GM23338 (cell line): Measurements from ENCODE around the gene GRIA3.

Experiments used
- CREB1 ChIP-seq: fragments of 250-450 bp; sonication (Bioruptor Pico); IDR thresholded peaks from 2 replicates; pipeline ENCODE4 v1.5.0; 2020; ENCODE audit warnings: low read depth, mild to moderate bottlenecking, moderate library complexity
- ETS1 ChIP-seq: IDR thresholded peaks from 2 replicates; pipeline ENCODE4 v1.6.1; 2016; ENCODE audit warnings: antibody characterized with exemption
- EZH2 ChIP-seq: fragments of 200-600 bp; sonication (generic); IDR thresholded peaks from one replicate; pipeline ENCODE4 v1.8.0; 2017; ENCODE audit warnings: antibody characterized with exemption, mild to moderate bottlenecking, low read depth; ENCODE audit not compliant: unreplicated experiment
- EZH2phosphoT487 ChIP-seq: fragments of 200-600 bp; sonication (generic); IDR thresholded peaks from one replicate; pipeline ENCODE4 v1.8.1; 2018; ENCODE audit warnings: antibody characterized with exemption; ENCODE audit not compliant: unreplicated experiment
- JUNB ChIP-seq: IDR thresholded peaks from one replicate; pipeline ENCODE4 v1.6.1; 2016; ENCODE audit warnings: antibody characterized with exemption; ENCODE audit not compliant: unreplicated experiment
- NANOG ChIP-seq: IDR thresholded peaks from 2 replicates; pipeline ENCODE4 v1.6.1; 2016; ENCODE audit warnings: antibody characterized with exemption, borderline replicate concordance
- POLR2AphosphoS5 ChIP-seq: IDR thresholded peaks from 2 replicates; pipeline ENCODE4 v1.6.1; 2016; ENCODE audit warnings: antibody characterized with exemption, low read depth
- STAT1 ChIP-seq: IDR thresholded peaks from one replicate; pipeline ENCODE4 v1.6.1; 2016; ENCODE audit warnings: antibody characterized with exemption; ENCODE audit not compliant: unreplicated experiment
- ZNF114 ChIP-seq: fragments of 250-450 bp; sonication (Bioruptor Pico); IDR thresholded peaks from 2 replicates; pipeline ENCODE4 v1.5.0; 2020; ENCODE audit warnings: mild to moderate bottlenecking, moderate library complexity
- ZNF331 ChIP-seq: fragments of 250-450 bp; sonication (Bioruptor Pico); IDR thresholded peaks from 2 replicates; pipeline ENCODE4 v1.5.0; 2020; ENCODE audit warnings: low read depth, mild to moderate bottlenecking, moderate library complexity
- TF ChIP-seq, protein P1 (sequence below), 2 experiments: fragments of 200-600 bp in 1 of 2; sonication (generic) in 1 of 2; conservative IDR thresholded peaks; 2 replicates each; pipeline versions ENCODE4 v1.5.1 to v1.6.1; 2016 to 2017; ENCODE audit warnings: antibody characterized with exemption in 2 of 2, low read depth in 2 of 2, mild to moderate bottlenecking in 2 of 2, moderate library complexity in 1 of 2
- TF ChIP-seq, protein P2 (sequence below): IDR thresholded peaks from one replicate; pipeline ENCODE4 v1.6.1; 2018; ENCODE audit warnings: antibody characterized with exemption; ENCODE audit not compliant: unreplicated experiment
- TF ChIP-seq, protein P3 (sequence below): fragments of 250-450 bp; sonication (Bioruptor Pico); IDR thresholded peaks from 2 replicates; pipeline ENCODE4 v1.5.0; 2020; ENCODE audit warnings: mild to moderate bottlenecking, moderate library complexity

DNA sequence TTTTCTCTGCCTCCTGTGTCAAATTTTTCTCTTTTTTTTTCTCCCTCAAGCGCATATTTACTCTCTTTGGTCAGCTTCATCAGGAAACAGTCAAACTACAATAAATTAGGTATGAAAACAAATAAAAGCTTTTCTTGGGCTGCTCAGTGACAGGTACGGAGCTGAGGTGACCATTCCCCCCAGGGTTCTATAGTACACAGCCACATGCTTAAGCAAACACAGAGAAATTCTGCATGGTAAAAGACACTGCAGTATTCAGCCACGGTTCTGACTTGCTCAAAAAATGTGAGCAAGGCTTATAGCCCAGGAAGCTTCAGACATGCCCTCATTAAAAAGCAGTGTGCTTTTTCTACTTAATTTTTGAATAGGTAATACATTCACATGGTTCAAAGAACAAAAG is 138.5 kb downstream of the GRIA3 start:
- TF ChIP-seq, protein P1, sequence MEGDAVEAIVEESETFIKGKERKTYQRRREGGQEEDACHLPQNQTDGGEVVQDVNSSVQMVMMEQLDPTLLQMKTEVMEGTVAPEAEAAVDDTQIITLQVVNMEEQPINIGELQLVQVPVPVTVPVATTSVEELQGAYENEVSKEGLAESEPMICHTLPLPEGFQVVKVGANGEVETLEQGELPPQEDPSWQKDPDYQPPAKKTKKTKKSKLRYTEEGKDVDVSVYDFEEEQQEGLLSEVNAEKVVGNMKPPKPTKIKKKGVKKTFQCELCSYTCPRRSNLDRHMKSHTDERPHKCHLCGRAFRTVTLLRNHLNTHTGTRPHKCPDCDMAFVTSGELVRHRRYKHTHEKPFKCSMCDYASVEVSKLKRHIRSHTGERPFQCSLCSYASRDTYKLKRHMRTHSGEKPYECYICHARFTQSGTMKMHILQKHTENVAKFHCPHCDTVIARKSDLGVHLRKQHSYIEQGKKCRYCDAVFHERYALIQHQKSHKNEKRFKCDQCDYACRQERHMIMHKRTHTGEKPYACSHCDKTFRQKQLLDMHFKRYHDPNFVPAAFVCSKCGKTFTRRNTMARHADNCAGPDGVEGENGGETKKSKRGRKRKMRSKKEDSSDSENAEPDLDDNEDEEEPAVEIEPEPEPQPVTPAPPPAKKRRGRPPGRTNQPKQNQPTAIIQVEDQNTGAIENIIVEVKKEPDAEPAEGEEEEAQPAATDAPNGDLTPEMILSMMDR (conservative IDR thresholded peaks at IDR 0.05; ENCODE audit: low read depth in 2 of 2) = no peak
- TF ChIP-seq POLR2AphosphoS5 (no peak), EZH2 (no peak), CREB1 (CRISPR knock-in tag) (no peak), STAT1 (no peak), EZH2phosphoT487 (no peak), JUNB (no peak), ZNF331 (CRISPR knock-in tag) (no peak), ZNF114 (CRISPR knock-in tag) (no peak), ETS1 (no peak), NANOG (no peak)
- TF ChIP-seq, protein P2, sequence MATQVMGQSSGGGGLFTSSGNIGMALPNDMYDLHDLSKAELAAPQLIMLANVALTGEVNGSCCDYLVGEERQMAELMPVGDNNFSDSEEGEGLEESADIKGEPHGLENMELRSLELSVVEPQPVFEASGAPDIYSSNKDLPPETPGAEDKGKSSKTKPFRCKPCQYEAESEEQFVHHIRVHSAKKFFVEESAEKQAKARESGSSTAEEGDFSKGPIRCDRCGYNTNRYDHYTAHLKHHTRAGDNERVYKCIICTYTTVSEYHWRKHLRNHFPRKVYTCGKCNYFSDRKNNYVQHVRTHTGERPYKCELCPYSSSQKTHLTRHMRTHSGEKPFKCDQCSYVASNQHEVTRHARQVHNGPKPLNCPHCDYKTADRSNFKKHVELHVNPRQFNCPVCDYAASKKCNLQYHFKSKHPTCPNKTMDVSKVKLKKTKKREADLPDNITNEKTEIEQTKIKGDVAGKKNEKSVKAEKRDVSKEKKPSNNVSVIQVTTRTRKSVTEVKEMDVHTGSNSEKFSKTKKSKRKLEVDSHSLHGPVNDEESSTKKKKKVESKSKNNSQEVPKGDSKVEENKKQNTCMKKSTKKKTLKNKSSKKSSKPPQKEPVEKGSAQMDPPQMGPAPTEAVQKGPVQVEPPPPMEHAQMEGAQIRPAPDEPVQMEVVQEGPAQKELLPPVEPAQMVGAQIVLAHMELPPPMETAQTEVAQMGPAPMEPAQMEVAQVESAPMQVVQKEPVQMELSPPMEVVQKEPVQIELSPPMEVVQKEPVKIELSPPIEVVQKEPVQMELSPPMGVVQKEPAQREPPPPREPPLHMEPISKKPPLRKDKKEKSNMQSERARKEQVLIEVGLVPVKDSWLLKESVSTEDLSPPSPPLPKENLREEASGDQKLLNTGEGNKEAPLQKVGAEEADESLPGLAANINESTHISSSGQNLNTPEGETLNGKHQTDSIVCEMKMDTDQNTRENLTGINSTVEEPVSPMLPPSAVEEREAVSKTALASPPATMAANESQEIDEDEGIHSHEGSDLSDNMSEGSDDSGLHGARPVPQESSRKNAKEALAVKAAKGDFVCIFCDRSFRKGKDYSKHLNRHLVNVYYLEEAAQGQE = no peak
- TF ChIP-seq, protein P3, sequence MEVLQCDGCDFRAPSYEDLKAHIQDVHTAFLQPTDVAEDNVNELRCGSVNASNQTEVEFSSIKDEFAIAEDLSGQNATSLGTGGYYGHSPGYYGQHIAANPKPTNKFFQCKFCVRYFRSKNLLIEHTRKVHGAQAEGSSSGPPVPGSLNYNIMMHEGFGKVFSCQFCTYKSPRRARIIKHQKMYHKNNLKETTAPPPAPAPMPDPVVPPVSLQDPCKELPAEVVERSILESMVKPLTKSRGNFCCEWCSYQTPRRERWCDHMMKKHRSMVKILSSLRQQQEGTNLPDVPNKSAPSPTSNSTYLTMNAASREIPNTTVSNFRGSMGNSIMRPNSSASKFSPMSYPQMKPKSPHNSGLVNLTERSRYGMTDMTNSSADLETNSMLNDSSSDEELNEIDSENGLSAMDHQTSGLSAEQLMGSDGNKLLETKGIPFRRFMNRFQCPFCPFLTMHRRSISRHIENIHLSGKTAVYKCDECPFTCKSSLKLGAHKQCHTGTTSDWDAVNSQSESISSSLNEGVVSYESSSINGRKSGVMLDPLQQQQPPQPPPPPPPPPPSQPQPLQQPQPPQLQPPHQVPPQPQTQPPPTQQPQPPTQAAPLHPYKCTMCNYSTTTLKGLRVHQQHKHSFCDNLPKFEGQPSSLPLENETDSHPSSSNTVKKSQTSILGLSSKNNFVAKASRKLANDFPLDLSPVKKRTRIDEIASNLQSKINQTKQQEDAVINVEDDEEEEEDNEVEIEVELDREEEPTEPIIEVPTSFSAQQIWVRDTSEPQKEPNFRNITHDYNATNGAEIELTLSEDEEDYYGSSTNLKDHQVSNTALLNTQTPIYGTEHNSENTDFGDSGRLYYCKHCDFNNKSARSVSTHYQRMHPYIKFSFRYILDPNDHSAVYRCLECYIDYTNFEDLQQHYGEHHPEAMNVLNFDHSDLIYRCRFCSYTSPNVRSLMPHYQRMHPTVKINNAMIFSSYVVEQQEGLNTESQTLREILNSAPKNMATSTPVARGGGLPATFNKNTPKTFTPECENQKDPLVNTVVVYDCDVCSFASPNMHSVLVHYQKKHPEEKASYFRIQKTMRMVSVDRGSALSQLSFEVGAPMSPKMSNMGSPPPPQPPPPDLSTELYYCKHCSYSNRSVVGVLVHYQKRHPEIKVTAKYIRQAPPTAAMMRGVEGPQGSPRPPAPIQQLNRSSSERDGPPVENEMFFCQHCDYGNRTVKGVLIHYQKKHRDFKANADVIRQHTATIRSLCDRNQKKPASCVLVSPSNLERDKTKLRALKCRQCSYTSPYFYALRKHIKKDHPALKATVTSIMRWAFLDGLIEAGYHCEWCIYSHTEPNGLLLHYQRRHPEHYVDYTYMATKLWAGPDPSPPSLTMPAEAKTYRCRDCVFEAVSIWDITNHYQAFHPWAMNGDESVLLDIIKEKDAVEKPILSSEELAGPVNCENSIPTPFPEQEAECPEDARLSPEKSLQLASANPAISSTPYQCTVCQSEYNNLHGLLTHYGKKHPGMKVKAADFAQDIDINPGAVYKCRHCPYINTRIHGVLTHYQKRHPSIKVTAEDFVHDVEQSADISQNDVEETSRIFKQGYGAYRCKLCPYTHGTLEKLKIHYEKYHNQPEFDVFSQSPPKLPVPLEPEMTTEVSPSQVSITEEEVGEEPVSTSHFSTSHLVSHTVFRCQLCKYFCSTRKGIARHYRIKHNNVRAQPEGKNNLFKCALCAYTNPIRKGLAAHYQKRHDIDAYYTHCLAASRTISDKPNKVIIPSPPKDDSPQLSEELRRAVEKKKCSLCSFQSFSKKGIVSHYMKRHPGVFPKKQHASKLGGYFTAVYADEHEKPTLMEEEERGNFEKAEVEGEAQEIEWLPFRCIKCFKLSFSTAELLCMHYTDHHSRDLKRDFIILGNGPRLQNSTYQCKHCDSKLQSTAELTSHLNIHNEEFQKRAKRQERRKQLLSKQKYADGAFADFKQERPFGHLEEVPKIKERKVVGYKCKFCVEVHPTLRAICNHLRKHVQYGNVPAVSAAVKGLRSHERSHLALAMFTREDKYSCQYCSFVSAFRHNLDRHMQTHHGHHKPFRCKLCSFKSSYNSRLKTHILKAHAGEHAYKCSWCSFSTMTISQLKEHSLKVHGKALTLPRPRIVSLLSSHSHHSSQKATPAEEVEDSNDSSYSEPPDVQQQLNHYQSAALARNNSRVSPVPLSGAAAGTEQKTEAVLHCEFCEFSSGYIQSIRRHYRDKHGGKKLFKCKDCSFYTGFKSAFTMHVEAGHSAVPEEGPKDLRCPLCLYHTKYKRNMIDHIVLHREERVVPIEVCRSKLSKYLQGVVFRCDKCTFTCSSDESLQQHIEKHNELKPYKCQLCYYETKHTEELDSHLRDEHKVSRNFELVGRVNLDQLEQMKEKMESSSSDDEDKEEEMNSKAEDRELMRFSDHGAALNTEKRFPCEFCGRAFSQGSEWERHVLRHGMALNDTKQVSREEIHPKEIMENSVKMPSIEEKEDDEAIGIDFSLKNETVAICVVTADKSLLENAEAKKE (CRISPR knock-in tag) = no peak
